NCI-H2227 treated with DMSO at 0.1 percent for 48 hours (cell line): ENCODE measurements around the gene ZNF613.
A peak's percentile ranks its signal among the peaks of the same experiment; 100 is the strongest.
"Not testable (repeated sequence)": the region's sequence is repeated elsewhere in the genome, so short reads cannot be mapped to it uniquely, and the experiment has no call there.

Source experiments
- DNase-seq: peaks from one replicate; lab custom pipeline; 2025; lab: John Stamatoyannopoulos, UW

ZNF613 gene

DNA sequence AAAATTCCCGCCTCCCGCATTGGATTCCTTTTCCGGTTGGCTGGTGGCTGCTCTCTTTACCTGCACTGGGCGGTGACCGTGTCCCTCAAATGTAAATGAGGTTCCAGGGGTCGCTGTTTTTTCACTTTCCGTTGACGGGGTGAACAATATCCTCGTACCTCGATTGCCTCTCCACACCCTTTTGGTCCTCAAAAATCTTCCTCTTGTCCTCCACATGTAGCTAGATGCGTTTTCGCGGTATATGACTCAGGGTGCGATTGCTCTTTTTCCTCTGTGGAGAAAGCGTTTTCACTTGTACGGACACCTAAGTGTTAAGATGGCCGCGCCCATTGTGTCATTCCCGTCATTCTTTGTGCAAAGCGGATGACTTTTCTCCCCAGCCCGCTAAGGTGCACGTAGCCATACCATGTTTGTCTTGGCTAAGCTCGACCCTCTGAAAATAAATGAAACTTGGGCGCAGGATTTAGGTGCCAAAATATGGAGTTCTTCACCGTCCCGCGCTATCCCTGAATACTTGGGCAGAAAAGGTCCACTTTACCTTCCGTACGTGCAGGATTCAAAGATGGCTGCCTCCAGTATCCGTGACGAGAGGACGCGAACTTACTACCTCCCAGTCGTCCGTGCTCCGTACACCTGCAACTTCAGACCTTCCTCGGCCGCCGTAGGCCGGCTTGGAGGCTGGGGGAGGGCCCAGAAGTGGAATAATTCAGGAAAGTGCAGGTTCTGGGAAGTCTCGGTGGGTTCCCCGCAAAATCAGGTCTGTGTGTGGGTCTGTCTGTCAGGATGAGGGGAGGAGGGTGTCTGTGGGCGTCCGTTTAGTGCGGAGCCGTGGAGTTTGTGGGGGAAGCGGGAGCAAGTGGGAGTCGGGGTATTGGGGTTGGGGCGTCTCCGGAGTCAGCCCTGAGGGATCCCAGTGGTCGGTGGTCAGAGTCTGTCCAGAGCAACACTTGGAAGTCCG is at the start of gene ZNF613:
Gene ZNF613 (plus strand): TSS at position 689 of the 958 bp plus-strand sequence. CDS start 8,749 bp downstream, outside the sequence.
- peak; percentile 95 for DNase-seq

DNA sequence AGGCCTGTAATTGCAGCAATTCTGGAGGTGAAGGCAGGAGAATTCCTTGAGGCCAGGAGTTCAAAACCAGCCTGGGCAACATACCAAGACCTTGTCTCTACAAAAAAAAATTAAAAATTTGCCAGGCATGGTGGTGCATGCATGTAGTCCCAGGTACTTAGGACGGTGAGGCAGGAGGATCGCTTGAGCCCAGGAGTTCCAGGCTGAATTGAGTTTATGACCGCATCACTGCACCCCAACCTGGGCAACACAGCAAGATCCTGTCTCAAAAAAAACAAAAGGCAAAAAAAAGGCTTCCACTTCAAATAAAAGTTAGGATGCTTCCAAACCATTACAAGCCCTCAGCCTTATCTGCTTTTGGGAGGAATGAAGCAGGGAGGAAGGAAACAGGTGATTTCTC is 44.8 kb upstream of the ZNF613 start:
- DNase-seq, result no peak

DNA sequence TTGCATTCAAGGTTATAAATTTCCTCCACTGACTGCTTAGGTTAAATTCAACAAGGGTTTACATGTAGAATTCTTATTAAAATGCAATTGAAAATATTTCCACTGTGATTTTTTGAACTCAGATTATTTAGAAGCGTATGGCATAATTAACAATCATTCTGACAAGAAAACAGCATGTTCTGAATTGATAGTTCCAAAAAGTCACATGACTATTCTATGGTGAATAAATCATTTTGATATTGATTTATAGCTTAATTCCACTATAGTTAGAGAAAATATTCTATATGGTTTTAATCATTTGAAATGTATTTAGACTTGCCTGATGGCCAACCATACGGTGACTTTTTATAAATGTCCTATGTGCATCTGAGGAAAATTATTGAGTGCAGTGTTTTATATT is 42.6 kb upstream of the ZNF613 start:
- no peak for DNase-seq

DNA sequence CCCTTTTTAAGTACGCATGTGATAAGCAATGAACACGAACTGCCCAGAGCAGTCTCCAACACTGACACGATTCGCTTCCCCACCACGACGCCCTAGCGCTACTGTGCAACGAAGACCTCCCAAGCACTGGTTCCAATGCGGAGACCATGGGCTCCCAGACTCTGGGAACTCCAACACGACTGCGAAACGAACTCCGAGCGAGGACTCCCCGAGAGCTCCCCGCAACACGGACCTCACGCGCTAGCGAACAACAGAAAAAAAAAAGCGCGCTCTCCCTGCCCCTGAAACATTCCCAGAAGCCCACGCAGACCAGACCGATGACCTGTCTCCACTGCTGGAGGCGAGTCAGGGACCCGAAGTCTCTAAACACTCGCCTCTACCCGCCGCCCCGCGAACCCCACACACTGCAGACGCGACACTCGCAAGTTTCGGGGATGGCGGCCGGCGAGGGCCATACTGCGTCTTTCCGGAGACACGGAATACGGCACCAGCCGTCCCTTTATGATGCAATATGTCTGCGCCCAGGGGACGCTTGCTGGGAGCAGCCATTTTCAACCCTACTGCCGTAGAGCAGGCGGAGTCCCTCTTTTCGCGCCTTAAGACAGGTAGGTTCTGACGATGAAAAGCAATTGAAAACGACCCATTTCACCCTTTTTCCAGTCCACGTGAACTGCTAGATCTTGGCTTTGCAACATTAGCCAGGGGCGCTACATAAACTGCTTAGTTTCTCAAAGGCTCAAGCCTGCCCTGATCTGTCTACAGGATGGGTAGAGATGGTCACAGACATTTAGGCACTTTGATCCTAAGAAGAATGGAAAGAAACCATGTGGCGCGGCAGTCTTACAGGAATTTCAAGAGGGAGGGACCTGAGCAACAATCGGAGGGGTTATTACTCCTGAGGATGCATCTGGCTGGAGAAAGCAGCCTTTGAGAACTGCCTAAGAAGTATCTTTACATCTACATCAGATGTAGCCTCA is 39.5 kb upstream of the ZNF613 start, which contains the start of gene ZNF577:
Gene ZNF577 (minus strand): TSS at position 430 of the 977 bp plus-strand sequence. CDS start 7,569 bp downstream, outside the sequence.
- DNase-seq, result no peak

DNA sequence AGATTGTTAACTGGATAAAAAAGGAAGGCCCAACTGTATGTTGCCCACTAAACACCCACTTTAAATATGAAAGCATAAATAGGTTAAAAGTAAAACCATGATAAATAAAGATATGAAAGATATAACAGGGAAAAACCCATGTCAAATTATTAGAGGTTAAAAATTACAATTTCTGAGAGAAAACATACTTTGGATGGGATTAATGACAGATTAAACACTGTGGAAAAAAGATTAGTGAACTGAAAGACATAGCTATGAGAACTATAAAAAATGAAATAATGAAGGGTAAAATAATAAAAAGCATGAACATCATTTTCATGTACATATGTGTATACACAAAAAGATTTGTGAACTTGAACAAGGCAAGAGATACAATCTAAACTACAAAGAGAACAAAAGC is 37.3 kb upstream of the ZNF613 start:
- no peak for DNase-seq

DNA sequence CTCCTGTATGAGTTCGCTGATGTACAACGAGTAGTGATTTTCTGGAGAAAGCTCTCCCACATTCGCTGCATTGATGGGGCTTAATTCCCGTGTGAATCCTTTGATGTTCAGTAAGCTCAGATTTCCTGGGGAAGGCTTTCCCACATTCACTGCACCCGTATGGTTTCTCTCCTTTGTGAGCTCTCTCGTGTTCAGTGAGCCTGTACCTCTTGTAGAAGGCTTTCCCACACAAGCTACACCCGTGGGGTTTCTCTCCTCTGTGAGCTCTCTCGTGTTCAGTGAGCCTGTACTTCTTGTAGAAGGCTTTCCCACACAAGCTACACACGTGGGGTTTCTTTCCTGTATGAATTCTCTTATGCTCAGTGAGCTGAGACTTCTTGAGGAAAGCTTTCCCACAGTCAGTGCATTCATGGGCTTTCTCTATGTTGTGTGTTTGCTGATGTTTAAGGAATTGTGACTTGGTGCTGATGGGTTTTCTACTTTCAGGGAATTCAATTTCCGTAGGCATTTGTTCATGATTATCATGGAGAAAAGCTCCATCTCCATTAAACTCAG is 36.0 kb upstream of the ZNF613 start:
- DNase-seq, result no peak

DNA sequence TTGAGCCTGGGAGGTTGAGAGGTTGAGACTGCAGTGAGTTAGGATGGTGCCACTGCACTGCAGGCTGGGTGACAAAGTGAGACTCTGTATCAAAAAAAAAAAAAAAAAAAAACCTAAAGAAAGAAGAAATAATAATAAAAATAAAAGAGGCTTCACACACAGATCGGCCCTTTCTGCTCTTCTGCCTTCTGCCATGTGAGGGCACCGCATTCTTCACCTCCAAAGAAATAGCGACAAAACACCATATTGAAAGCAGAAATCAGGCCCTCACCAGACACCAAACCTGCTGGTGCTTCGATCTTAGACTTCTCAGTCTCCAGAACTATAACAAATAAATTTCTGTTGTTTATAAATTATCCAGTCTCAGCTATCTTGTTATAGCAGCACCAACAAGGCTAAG is 25.4 kb upstream of the ZNF613 start:
- no peak for DNase-seq

DNA sequence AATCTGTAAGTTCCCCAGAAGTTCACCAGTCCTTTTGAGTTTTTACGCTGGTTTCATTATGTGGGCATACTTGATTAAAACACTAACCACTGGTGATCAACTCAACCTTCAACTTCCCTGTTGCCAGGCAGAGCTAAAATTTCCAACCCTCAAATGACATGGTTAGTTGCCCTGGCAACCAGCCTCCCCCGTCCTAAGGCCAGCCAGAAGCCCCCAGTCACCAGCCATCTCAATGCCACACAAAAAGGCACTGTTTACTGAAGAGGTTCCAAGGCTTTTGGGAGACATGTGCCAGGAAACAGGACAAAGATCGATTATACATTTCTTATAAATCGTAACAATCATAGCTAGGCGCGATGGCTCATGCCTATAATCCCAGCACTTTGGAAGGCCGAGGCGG is 24.1 kb upstream of the ZNF613 start:
- no peak for DNase-seq

DNA sequence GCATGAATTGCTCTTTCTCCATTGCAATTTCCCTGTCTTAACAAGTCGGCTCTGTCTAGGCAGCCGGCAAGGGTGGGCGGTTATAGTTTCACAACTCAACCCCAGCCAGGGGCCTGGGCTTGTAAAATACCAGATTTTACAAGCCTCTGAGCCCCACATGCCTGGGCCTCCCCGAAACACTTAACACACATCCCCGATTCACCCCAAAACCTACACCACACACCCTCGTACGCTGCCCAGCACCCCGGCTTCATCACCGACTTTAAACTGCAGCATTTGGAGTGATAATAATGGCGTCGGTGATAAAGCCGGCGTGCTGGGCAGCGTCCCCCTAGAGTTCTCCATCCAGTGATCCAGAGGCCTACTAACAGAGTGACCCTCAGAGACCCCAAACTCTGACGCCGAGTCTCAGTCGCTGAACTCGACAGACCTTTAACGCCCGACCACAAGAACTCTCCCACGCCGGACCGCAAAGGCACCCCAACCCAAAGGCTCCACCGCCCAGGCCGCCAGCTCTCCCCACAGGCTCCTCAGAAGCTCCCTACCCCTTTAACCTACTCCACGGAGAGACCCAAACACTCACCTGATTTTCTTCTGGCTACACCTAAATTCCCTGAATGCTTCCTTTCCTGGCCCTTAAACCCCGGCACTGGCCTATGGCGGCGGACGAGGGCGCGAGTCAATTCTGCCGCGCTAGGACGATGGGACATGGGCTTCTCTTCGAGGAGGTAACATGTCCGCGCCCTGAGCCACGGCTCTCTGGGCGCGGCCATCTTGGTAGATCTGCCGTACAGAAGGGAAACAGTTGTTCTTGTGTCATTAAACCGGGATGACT is 22.7 kb upstream of the ZNF613 start, which contains the start of gene ZNF649:
Gene ZNF649 (minus strand): TSS at position 687 of the 835 bp plus-strand sequence. CDS start 4,910 bp downstream, outside the sequence.
- peak; percentile 33 for DNase-seq

DNA sequence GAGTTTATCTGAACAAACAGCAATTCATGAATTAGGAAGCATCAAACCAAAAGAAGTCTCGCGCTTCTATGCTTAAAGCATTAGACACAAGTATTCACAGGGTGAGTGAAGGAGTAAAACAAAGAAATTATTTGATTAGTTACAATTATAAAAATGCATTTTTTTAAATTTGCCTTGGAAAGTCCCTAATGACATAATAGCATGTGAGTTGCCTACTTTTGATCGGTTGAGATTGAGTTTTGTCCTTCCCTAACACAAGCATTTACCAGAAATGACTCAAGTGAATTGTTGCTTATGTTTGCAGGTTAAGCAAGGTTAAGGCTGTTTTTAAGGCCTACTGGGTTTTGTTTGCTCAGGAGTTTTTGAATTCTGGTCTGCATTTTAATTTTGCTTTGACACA is 22.1 kb upstream of the ZNF613 start:
- DNase-seq, result no peak

DNA sequence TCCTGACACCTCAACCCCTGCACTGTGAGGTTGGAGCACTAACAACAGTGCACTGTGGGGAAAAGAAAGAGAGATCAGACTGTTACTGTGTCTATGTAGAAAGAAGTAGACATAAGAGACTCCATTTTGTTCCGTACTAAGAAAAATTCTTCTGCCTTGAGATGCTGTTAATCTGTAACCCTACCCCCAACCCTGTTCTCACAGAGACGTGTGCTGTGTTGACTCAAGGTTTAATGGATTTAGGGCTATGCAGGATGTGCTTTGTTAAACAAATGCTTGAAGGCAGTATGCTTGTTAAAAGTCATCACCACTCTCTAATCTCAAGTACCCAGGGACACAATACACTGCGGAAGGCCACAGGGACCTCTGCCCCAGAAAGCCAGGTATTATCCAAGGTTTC is 21.6 kb upstream of the ZNF613 start:
- not testable (repeated sequence) for DNase-seq

DNA sequence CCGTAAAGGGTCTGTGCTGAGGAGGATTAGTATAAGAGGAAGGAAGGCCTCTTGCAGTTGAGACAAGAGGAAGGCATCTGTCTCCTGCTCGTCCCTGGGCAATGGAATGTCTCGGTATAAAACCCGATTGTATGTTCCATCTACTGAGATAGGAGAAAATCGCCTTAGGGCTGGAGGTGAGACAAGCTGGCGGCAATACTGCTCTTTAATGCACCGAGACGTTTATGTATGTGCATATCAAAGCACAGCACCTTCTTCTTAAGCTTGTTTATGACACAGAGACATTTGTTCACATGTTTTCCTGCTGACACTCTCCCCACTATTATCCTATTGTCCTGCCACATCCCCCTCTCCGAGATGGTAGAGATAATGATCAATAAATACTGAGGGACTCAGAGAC is 21.2 kb upstream of the ZNF613 start:
- not testable (repeated sequence) for DNase-seq

DNA sequence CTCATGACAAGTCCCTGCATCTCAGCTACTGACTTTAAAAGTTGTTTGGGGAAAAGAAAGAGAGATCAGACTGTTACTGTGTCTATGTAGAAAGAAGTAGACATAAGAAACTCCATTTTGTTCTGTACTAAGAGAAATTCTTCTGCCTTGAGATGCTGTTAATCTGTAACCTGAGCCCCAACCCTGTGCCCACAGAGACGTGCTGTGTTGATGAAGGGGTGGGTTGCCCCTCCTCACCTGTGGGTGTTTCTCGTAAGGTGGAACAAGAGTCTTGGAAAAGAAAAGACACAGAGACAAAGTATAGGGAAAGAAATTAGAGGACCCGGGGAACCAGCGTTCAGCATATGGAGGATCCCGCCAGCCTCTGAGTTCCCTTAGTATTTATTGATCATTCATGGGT is 19.3 kb upstream of the ZNF613 start:
- DNase-seq, result not testable (repeated sequence)

DNA sequence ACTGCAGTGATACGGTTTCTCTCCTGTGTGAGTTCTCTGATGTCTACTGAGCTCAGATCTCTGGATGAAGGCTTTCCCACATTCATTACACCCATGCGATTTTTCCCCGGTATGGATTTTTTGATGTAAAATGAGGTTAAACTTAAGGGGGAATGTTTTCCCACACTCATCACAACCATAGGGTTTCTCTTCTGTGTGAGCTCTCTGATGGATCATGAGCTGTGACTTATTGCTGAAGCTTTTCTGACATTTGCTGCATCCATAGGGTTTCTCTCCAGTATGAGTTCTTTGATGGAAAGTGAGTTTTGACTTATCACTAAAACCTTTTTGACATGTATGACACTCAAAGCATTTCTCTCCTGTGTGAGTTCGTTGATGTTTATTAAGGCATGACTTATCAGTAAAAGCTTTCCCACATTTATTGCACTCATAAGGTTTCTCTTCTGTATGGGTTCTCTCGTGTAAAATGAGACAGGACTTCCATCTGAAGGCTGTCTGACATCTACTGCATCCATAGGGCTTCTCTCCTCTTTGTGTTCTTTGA is 11.9 kb upstream of the ZNF613 start:
- DNase-seq, result no peak

DNA sequence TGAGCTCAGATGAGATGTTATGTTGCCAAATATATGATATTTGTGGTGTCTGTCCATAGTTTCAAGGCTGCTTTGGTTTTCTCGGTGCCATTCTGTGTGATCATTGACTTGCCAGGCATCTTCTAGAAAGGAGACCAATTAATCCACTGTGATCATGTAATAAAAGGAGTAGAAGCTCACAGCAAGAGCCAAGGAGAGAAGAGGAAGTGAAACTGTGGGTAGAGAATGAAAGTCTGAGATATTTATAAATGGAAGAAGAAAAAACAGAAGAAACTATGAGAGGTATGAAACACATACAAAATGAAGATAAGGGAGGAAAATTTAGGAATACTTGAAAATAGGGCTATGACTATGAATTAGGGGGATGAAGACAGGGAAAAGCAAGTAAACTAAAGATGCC is 11.1 kb upstream of the ZNF613 start:
- DNase-seq, result no peak

DNA sequence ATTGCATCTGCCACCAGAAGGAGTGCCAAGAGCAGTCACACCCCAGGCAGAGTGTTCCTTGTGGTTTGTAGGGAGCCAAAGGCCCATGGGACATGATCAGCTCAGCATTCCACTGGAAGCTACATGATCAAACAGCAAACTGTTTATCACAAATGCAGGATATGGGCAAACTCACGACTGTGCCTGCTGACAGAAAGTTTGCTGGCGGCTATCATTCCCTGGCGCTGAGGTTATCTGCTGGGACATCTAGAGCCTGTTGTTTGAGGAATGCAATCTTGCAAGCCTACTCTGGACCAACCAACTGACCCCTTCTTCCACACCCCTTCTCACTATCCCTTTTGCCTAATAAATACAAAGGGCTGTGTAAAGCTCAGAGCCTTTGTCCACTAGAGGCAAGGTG is 7.7 kb upstream of the ZNF613 start:
- no peak for DNase-seq

DNA sequence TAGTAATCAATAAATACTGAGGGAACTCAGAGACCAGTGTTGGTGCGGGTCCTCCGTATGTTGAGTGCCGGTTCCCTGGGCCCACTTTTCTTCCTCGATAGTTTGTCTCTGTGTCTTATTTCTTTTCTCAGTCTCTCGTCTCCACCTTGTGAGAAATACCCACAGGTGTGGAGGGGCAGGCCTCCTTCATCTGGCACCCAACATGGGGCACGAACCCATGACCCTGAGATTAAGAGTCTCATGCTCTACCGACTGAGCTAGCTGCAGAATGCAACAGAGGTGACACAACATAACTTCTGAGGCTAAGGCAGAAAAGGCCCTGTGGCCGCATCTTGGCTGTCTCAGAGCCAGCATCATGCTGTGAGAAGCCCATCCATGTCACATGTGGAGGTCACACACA is 5.3 kb upstream of the ZNF613 start:
- DNase-seq, result no peak

DNA sequence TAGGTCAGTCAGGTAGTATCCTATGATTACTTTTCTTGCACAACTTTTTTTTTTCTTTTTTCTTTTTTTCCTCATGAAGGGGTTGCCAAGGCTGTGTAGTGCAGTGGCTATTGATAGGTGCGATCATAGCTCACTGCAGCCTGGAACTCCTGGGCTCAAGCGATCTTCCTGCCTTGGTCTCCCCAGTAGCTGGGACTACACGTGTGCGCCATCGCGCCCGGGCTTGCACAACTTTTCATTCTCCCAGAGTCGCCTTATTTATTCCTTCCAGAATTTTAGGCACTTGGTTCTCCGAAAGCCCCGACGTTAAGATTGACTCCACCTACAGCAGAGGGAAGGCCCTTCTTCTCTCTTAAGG is 867 bp upstream of the ZNF613 start:
- no peak for DNase-seq

DNA sequence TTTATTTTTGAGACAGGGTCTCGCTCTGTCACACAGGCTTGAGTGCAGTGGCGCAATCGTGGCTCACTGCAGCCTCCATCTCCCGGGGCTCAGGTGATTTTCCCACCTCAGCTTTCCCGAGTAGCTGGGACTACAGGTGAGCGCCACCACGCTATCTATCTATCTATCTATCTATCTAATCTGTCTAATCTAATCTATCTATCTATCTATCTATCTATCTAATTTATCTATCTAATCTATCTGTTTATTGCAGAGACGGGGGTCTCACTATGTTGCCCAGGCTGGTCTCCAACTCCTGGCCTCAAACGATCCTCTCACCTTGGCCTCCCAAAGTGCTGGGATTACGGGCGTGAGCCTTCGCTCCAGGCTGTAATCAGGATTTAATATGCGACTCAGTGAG is 587 bp downstream of the ZNF613 start:
- DNase-seq, result no peak

DNA sequence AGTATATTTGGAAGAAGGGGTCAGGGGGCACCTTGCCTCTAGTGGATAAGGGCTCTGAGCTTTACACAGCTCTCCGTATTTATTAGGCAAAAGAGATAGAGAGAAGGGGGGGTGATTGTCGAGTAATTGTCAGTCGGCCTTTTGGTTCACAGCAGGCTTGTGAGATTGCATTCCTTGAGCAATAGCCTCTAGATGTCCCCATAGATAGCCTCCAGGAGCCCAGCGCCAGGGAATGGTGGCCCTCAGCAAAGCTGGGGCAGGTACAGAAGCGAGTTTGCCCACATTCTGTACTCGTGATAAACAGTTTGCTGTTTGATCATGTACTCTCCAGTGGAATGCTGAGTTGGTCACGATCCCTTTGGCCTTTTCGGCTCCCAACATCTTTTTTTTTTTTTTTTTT is 4.6 kb downstream of the ZNF613 start:
- no peak for DNase-seq

DNA sequence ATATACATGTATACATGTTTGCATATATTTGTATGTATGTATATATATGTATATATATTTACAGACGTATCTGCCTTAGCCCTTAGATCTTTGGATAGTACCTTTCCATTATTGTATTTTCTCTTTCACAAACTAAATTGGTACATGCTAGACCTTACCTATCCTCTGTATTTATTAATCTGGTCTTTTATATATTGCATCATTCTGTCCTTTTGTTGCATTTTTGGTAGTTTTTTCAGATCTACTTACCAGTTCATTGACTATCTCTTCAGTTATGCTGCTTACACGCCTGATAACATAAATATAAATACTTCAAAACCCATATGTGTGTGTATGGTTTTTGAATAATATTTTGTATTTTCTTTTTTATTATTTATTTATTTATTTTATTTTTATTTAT is 11.7 kb downstream of the ZNF613 start:
- no peak for DNase-seq
